ENCODE data around the gene PPP1R9A.

The PPP1R9A gene

GRCh38 chr7:95198863-95199262 is 291.5 kb downstream of the PPP1R9A start:
- H3K27ac ChIP-seq (ENCODE audit: low read depth, low read length) = no peak overlapping the region
- no peaks in the 10 kb centered on the region for H3K27me3 ChIP-seq (ENCODE audit: control insufficient read depth, low read length)
- H3K4me1 ChIP-seq (ENCODE audit: control insufficient read depth, low read length) = no peaks in the 10 kb centered on the region
- H3K4me3 ChIP-seq (ENCODE audit: low read length) = no peak overlapping the region
- no peaks in the 10 kb centered on the region for H3K9me2 ChIP-seq (replicated peaks; ENCODE audit: control insufficient read depth, low read length)
- no peak for TF ChIP-seq EZH2phosphoT487 (IDR thresholded peaks at IDR 0.05; ENCODE audit: borderline replicate concordance, low read length)
- TF ChIP-seq, protein P1, sequence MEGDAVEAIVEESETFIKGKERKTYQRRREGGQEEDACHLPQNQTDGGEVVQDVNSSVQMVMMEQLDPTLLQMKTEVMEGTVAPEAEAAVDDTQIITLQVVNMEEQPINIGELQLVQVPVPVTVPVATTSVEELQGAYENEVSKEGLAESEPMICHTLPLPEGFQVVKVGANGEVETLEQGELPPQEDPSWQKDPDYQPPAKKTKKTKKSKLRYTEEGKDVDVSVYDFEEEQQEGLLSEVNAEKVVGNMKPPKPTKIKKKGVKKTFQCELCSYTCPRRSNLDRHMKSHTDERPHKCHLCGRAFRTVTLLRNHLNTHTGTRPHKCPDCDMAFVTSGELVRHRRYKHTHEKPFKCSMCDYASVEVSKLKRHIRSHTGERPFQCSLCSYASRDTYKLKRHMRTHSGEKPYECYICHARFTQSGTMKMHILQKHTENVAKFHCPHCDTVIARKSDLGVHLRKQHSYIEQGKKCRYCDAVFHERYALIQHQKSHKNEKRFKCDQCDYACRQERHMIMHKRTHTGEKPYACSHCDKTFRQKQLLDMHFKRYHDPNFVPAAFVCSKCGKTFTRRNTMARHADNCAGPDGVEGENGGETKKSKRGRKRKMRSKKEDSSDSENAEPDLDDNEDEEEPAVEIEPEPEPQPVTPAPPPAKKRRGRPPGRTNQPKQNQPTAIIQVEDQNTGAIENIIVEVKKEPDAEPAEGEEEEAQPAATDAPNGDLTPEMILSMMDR (IDR thresholded peaks at IDR 0.05; ENCODE audit: low read depth, low read length, poor library complexity, severe bottlenecking) = no peak
- no peaks in the 10 kb centered on the region for H3K9me3 ChIP-seq (ENCODE audit: control insufficient read depth, insufficient read depth, low read length)
- H4K20me1 ChIP-seq (ENCODE audit: control insufficient read depth, insufficient read depth, low read depth, low read length) = no peaks in the 10 kb centered on the region
- H3K36me3 ChIP-seq (ENCODE audit: control insufficient read depth, low read length) = no peaks in the 10 kb centered on the region
- no peak overlapping the region for H3K4me2 ChIP-seq (ENCODE audit: low read length)
- no peaks in the 10 kb centered on the region for H3K79me2 ChIP-seq (ENCODE audit: control insufficient read depth, low read length)
- H3F3A ChIP-seq (ENCODE audit: control insufficient read depth, insufficient read depth) = no peaks in the 10 kb centered on the region

- TF ChIP-seq EZH2phosphoT487 (IDR thresholded peaks at IDR 0.05; ENCODE audit: borderline replicate concordance, low read length) = no peak
- TF ChIP-seq, protein P1 (IDR thresholded peaks at IDR 0.05; ENCODE audit: low read depth, low read length, poor library complexity, severe bottlenecking) = peak; percentile 65
- Histone ChIP-seq H3K27ac (ENCODE audit: low read depth, low read length) (no peak overlapping the region), H3K27me3 (ENCODE audit: control insufficient read depth, low read length) (no peaks in the 10 kb centered on the region), H3K79me2 (ENCODE audit: control insufficient read depth, low read length) (no peaks in the 10 kb centered on the region), H3K4me3 (ENCODE audit: low read length) (no peak overlapping the region), H3K9me2 (replicated peaks; ENCODE audit: control insufficient read depth, low read length) (no peaks in the 10 kb centered on the region), H3F3A (ENCODE audit: control insufficient read depth, insufficient read depth) (no peaks in the 10 kb centered on the region), H3K9me3 (ENCODE audit: control insufficient read depth, insufficient read depth, low read length) (no peaks in the 10 kb centered on the region), H3K4me2 (ENCODE audit: low read length) (no peak overlapping the region), H3K4me1 (ENCODE audit: control insufficient read depth, low read length) (no peaks in the 10 kb centered on the region), H4K20me1 (ENCODE audit: control insufficient read depth, insufficient read depth, low read depth, low read length) (no peaks in the 10 kb centered on the region), H3K36me3 (ENCODE audit: control insufficient read depth, low read length) (no peaks in the 10 kb centered on the region)
Measured at GRCh38 chr7:95199779-95200558, 292.6 kb downstream of the PPP1R9A start.

DNA sequence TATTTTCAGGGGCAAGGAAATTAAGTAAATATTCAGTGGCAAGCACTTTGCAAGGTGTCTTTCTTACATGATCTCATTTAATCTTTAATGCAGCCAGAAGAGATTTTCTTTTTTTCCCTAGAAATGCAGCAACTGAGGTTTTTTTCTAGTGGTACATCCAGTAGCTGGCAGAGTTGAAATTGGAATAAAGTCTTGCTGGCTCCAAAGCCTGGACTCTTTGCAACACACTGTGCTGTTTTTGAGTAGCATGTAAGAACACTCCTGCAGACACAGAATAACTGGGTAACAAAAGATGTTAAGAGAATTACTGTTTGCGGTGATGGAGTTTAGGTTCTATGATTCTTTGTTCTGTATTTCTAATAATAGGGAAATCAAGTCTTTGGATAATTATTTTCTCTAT is 293.3 kb downstream of the PPP1R9A start:
- Histone ChIP-seq H3K79me2 (ENCODE audit: control insufficient read depth, low read length) (no peaks in the 10 kb centered on the region), H3K4me1 (ENCODE audit: control insufficient read depth, low read length) (no peaks in the 10 kb centered on the region), H3K4me2 (ENCODE audit: low read length) (no peak overlapping the region), H4K20me1 (ENCODE audit: control insufficient read depth, insufficient read depth, low read depth, low read length) (no peaks in the 10 kb centered on the region), H3K27ac (ENCODE audit: low read depth, low read length) (no peak overlapping the region), H3K27me3 (ENCODE audit: control insufficient read depth, low read length) (no peaks in the 10 kb centered on the region), H3K9me2 (replicated peaks; ENCODE audit: control insufficient read depth, low read length) (no peaks in the 10 kb centered on the region), H3K36me3 (ENCODE audit: control insufficient read depth, low read length) (no peaks in the 10 kb centered on the region), H3K9me3 (ENCODE audit: control insufficient read depth, insufficient read depth, low read length) (no peaks in the 10 kb centered on the region), H3K4me3 (ENCODE audit: low read length) (no peak overlapping the region), H3F3A (ENCODE audit: control insufficient read depth, insufficient read depth) (no peaks in the 10 kb centered on the region)
- TF ChIP-seq EZH2phosphoT487 (IDR thresholded peaks at IDR 0.05; ENCODE audit: borderline replicate concordance, low read length) = no peak
- TF ChIP-seq, protein P1 (IDR thresholded peaks at IDR 0.05; ENCODE audit: low read depth, low read length, poor library complexity, severe bottlenecking) = no peak

Measured in DOHH2 (cell line).